GM12873 (cell line): ENCODE data around the gene ZGPAT.

Experiments used
- CTCF ChIP-seq: IDR thresholded peaks from 2 replicates; pipeline ENCODE4 v1.5.1; 2012; ENCODE audit warnings: low read depth, mild to moderate bottlenecking, moderate library complexity, low read length, control low read depth; ENCODE audit not compliant: insufficient read depth; ENCODE audit errors: missing control alignments

The ZGPAT gene

DNA sequence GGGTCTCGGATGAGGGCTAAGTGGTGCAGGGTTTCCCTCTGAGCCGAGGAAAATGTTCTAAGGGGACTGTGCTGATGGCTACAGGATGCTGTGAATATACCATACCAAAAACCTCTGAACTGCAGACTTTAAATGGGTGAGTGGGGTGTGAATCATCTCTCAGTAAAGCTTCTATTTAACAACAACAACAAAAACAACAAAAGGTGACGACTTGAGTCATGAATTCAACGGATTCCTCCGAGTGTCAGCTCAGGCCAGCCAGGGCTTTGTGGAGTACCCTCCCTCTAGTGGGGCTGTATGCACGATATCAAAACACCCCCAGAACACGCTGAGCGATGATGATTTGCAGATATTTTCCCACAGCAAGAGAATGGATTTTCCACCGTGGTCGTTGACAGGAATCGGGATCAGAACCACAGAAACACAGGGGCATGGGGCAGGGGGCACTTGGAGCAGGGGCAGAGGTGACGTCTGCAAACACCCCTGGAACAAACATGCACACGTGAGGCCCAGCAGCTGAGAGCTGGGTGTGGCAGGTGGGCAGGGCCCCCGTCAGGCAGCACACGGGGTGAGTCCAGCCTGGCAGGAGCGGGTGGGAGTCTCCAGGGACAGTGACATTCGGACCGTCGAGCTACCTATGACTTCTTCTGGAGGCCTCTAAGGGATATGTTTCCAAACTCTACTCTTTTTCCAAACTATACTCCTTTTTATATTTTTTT, 70.4 kb downstream of the ZGPAT start:
- TF ChIP-seq CTCF: no peak

- no peak for TF ChIP-seq CTCF
These were observed 71.0 kb downstream of the ZGPAT start for GRCh38 chr20:63778857-63779256.

DNA sequence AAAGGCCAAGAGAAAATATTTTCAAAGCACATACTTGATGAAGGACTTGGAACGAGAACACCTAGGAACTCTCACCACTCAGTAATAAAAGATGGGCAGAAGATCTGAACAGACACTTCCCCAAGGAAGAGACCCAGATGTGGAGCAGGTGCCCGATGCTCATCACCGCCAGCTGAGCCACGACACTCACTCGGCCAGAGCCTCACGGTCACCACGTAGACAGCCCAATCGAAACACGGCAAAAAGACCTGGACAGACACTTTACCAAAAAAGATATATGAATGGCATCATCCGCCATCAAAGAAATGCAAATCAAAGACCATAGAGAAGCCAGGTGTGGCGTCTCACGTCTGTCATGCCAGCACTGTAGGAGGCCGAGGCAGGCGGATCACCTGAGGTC, 73.3 kb downstream of the ZGPAT start:
- TF ChIP-seq CTCF: no peak

GRCh38 chr20:63782051-63782471, 74.2 kb downstream of the ZGPAT start:
- TF ChIP-seq CTCF: peak; percentile 13

GRCh38 chr20:63782521-63782971, 74.7 kb downstream of the ZGPAT start:
- TF ChIP-seq CTCF: no peak

GRCh38 chr20:63783970-63784369, 76.1 kb downstream of the ZGPAT start:
- TF ChIP-seq CTCF: no peak

DNA sequence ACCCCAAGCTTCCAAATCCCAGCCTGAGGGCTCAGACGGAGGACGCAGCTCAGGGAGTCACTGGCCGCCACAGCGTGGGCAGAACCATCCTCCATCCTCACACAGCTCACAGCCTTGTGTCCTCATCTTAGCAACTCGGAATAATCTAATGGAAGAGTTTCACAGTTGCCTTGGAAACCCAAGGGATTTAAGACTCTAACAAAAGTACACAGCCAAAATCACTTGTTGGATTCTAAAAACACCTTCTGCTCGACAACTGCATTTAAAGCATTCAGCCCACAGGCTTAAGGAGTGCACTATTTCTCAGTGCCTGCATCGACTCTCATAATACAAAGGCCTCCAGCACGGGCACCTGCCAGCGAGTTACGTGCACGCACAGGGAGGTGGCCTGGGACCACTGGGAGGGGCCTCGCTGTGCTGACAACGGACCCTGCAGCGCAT, 77.9 kb downstream of the ZGPAT start:
- no peak for TF ChIP-seq CTCF
